DOHH2 (cell line): ENCODE results near the gene TCF25.

ENCODE experiments used
- CTCF ChIP-seq: fragments of 200-600 bp; sonication (generic); IDR thresholded peaks from one replicate; pipeline ENCODE4 v1.5.1; 2014; ENCODE audit warnings: antibody characterized with exemption, mild to moderate bottlenecking, low read depth, low read length; ENCODE audit not compliant: poor library complexity, severe bottlenecking
- EZH2phosphoT487 ChIP-seq: fragments of 200-600 bp; sonication (generic); IDR thresholded peaks from 2 replicates; pipeline ENCODE4 v1.6.1; 2017; ENCODE audit warnings: borderline replicate concordance, mild to moderate bottlenecking, antibody characterized with exemption, low read length, moderate library complexity, mixed read lengths

DNA sequence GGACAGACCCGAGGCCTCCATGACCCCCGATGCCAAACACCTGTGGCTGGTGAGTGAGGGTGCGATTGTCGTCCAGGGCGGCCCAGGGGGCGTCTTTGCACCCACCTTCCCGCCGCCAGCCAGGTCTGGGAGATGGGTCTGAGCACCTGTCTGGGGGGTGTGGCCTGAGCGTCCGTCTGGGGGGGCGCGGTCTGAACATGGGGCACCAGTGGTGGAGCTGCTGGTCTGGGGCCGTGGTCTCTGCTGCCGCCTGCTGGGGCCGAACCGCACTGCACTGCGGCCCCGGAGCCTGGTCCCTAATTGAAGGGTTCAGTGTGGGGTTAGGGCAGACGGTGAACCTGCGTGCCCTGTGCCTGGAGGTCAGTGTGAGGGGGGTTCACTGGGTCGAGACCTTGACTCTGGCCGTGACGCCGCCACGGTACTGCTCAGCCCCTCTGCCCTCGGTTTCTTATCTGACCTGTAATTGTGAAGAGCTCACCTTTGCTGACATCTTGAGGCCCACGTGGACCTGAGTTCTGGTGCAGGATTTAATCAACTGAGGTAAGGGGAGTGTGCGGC is 12.6 kb upstream of the TCF25 start:
- TF ChIP-seq CTCF = peak; percentile 100
- TF ChIP-seq EZH2phosphoT487 = no peak
